ENCODE measurements around the gene TMEM117.

Gene TMEM117

GRCh38 chr12:43835656-43836474 is at the start of gene TMEM117:
TSS of gene TMEM117 (plus strand) at chr12:43836081.
- DNase-seq (ENCODE audit: low read depth): peak; percentile 37

GRCh38 chr12:43786899-43787693 is 48.8 kb upstream of the TMEM117 start:
- no peak for DNase-seq (ENCODE audit: low read depth)

GRCh38 chr12:43789941-43790340 is 45.9 kb upstream of the TMEM117 start:
- no peak for DNase-seq (ENCODE audit: low read depth)

GRCh38 chr12:43795716-43796280 is 40.1 kb upstream of the TMEM117 start:
- DNase-seq (ENCODE audit: low read depth): no peak

- no peak for DNase-seq (ENCODE audit: low read depth)
Measured at GRCh38 chr12:43797561-43798217, 38.2 kb upstream of the TMEM117 start.

- DNase-seq (ENCODE audit: low read depth): no peak
Measured at GRCh38 chr12:43805149-43805859, 30.6 kb upstream of the TMEM117 start.

- peak; percentile 82 for DNase-seq (ENCODE audit: low read depth)
Measured at GRCh38 chr12:43805860-43806736, 29.8 kb upstream of the TMEM117 start, which contains the start of gene TWF1. TSS of gene TWF1 (minus strand) at chr12:43806317. CDS start at chr12:43806245, 72 bp downstream.

- no peak for DNase-seq (ENCODE audit: low read depth)
Measured at GRCh38 chr12:43806737-43807072, 29.2 kb upstream of the TMEM117 start.

- DNase-seq (ENCODE audit: low read depth): no peak
Measured at GRCh38 chr12:43807386-43807785, 28.5 kb upstream of the TMEM117 start.

- no peak for DNase-seq (ENCODE audit: low read depth)
Measured at GRCh38 chr12:43812057-43812456, 23.8 kb upstream of the TMEM117 start.

GRCh38 chr12:43812926-43813325 is 23.0 kb upstream of the TMEM117 start:
- no peak for DNase-seq (ENCODE audit: low read depth)

- DNase-seq (ENCODE audit: low read depth): no peak
Measured at GRCh38 chr12:43815416-43815815, 20.5 kb upstream of the TMEM117 start.

- no peak for DNase-seq (ENCODE audit: low read depth)
Measured at GRCh38 chr12:43816168-43816567, 19.7 kb upstream of the TMEM117 start.

- DNase-seq (ENCODE audit: low read depth): no peak
Measured at GRCh38 chr12:43824207-43824775, 11.6 kb upstream of the TMEM117 start.

GRCh38 chr12:43826681-43827080 is 9.2 kb upstream of the TMEM117 start:
- no peak for DNase-seq (ENCODE audit: low read depth)

- no peak for DNase-seq (ENCODE audit: low read depth)
Measured at GRCh38 chr12:43827093-43827492, 8.8 kb upstream of the TMEM117 start.

GRCh38 chr12:43832463-43833168 is 3.3 kb upstream of the TMEM117 start:
- DNase-seq (ENCODE audit: low read depth): no peak

GRCh38 chr12:43835264-43835655 is 621 bp upstream of the TMEM117 start:
- DNase-seq (ENCODE audit: low read depth): no peak

GRCh38 chr12:43836475-43836989 is 651 bp downstream of the TMEM117 start:
- DNase-seq (ENCODE audit: low read depth): no peak
